ENCODE data around the gene ERBB4. TPM values are rescaled to one million over a fixed set of nuclear protein-coding genes. Genes with fewer than 3 reads are reported as not detected.
"Not testable (repeated sequence)": the region's sequence is repeated elsewhere in the genome, so short reads cannot be mapped to it uniquely, and the experiment has no call there.

Gene ERBB4
- total RNA-seq, 1 donor from 2014 or later, result 0.07 TPM

DNA sequence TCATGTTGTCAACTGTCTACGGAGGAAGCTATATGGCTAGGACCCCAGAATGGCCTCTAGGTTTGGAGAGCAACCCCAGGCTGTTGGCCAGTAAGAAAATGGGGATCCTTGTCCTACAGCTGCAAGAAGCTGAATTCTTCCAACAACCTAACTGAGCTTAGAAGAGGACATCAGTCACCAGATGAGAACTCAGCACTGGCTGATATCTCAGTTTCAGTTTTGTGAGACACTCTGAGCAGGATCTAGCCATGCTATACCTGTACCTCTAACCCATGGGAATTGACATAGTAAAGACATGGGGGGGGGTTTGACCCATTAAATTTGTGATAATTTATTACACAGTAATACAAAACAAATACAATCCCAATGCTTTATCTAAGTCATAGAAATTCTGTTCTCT is 312.5 kb downstream of the ERBB4 start:
- DNase-seq (ENCODE audit: low read depth, low spot score), result no peak

DNA sequence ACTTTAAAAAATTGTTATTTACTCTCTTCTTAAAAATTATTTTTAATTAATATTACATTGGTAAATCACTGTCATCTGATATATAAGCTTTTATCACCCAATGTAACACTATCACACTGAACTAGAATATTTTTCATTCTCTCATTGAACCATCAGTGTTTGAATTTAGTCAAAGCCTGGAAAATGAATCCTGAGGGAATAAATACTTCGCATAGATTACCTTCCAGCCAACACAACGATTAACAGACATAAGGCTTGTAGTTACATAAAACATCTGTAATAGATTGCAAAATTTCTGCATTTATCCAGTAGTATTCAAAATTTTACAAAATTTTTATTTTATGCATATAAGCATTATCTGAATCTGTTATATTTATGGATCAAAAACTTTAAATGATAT is 314.9 kb downstream of the ERBB4 start:
- no peak for DNase-seq (ENCODE audit: low read depth, low spot score)

DNA sequence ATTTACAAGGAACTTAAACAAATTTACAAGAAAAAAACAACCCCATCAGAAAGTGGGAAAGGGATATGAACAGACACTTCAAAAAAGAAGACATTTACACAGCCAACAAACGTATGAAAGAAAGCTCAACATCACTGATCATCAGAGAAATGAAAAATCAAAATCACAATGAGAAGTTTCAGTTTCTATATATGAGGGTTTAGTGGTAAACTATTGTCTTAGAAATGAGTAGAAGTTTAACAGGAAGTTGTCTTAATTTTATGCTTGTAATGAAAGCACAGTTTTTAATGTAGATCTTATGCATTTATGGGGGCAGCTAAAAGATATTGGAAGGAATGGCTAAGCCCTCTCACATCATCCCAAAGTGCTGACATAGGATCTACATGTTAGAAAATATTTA is 325.4 kb downstream of the ERBB4 start:
- no peak for DNase-seq (ENCODE audit: low read depth, low spot score)

DNA sequence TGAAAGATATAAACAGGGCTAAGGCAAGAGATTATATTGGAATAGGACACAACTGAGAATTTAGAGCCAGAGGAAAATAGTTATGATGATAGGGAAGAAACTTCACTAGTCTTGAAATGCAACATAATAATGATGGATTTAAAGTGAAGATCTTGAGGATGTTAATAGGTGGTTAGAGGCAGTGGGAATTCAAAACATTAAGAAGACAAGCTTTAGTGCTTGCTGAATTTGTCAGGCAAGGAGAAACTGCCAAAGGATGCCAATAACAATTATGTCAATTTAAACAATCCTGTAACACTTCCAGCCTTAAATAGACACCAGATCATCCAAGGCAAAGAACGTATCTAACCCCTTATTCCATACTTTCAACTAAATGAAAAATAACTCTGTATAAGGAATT is 330.1 kb downstream of the ERBB4 start:
- DNase-seq (ENCODE audit: low read depth, low spot score), result no peak

DNA sequence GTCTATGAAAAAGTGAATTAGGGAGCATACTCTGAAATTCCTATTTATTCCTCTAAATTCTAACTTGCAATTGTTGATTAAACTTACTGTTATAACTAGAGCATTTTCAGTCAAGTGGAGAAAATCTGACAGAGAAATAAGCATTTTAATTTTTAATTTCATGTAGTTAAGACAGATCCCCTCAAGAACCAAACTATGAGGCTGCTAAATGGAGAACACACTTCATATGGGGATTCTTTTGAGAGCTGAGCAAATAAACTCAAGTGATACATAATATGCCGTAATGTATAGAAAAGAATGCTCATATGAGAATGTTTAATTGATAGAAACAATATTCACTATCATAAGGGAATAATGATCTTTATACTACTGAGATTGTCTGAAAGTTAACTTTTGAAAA is 340.8 kb downstream of the ERBB4 start:
- no peak for DNase-seq (ENCODE audit: low read depth, low spot score)

DNA sequence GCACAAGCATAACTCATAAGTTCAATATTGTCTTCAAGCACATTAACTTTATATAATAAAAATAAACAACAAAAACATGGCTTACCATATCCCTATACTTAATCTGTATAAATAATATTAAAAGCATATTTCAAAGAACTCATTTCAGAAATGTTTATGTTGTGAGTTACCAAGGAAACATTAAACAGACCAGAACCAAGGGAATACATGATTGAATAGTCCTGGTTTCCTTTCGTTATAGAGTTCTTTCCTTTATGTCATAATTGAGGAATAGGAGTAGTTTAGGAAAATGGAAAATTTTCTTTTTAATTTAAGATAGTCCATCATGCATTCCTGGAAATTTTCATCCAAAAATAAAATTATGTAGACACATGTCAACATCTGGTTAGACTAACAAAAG is 343.0 kb downstream of the ERBB4 start:
- no peak for DNase-seq (ENCODE audit: low read depth, low spot score)

DNA sequence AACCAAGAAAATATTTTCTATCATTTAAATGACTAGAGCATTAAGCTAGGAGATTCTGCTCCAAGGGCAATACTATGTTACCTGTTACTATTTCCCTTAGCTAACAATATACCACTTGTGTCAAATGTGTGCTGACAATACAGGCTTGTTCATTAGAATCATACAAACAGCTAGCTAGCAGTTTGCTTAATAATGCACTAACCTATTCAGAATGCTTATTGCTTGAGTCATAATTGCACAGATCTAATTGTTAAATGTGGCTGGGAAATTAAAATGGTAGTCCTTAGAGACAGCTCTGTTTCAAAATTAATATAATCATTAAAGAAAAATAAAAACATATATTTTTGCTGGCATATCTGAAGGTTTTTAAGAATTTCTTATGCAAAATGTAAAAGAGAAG is 344.2 kb downstream of the ERBB4 start:
- no peak for DNase-seq (ENCODE audit: low read depth, low spot score)

DNA sequence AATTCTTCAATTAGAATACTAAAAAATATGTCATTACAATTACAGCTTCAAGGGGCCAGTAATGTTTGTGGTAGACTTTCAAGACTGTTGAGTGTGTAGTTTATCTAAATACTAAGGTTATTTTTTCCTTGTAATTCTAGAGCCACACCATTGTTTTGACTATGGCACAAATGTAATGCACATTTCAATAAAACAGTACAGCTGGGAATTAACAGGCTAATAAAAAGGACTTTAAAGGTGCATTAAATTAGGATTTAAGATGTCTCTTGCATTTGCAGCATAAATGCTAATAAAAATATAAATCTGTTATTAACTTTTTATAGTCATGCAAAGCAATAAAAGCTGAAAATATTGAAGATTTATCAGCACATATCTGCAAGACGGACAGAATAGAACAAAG is 344.8 kb downstream of the ERBB4 start:
- no peak for DNase-seq (ENCODE audit: low read depth, low spot score)

DNA sequence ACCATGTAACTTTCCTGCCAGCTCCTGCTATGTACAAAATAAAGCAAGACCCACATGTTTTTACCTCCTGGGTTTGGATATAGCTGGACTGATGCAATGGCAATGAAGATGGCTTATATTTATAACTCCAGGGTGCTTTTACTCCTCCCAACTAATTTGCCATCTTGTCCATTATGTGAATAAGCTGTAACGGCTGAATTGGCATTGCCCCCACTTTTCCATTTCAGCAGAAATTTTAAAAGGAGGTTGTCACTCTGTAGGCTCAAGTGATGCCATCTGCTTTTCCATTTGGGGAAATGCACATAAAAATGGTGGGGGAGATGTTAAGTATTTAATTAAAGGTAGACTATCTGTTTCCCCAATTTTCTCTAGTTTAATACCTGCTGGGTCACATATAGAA is 345.5 kb downstream of the ERBB4 start:
- no peak for DNase-seq (ENCODE audit: low read depth, low spot score)

DNA sequence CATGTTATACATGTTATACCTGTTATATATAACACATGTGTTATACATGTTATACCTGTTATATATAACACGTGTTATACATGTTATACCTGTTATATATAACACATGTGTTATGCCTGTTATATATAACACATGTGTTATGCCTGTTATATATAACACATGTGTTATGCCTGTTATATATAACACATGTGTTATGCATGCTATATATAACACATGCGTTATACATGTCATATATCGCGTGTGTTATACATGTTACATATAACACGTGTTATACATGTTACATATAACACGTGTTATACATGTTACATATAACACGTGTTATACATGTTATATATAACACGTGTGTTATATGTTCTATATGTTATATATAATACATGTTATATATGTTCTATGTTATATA is 347.2 kb downstream of the ERBB4 start:
- DNase-seq (ENCODE audit: low read depth, low spot score), result not testable (repeated sequence)

DNA sequence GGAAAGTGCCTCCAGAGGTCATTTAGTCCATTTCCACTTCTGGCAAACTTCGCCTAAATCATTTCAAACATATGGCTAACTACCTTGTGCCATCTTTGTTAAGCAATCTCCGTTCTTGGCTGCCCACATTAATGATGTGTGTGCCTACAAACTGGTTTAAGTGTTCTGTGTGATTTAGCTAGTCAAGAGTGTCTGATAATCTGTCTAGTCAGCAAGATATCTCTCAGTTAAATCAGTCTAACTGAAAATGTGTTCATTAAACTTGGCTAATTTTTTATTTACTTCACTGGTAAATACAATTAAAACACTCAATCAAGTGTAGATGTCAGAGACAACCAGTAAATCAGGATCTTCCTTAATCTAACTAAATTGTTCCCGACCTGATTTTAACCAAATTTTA is 352.4 kb downstream of the ERBB4 start:
- DNase-seq (ENCODE audit: low read depth, low spot score), result no peak

DNA sequence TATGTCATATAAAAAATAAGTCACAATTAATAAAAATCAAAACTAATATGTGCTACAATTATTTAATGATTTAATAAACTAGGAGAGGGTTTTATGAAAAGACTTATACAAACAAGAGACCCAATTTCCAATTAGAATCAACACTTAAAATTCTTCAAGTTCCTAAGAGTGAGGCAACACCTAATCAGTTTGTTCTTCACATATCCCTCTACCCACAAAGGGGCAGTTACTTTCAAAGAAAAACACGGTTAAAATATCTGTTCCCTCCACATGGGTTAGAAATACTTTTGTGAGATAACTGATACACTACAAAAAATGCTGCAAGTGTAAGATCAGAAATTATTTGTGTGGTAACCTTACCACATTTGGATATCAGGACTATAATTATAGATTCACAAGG is 357.0 kb downstream of the ERBB4 start:
- DNase-seq (ENCODE audit: low read depth, low spot score), result no peak

DNA sequence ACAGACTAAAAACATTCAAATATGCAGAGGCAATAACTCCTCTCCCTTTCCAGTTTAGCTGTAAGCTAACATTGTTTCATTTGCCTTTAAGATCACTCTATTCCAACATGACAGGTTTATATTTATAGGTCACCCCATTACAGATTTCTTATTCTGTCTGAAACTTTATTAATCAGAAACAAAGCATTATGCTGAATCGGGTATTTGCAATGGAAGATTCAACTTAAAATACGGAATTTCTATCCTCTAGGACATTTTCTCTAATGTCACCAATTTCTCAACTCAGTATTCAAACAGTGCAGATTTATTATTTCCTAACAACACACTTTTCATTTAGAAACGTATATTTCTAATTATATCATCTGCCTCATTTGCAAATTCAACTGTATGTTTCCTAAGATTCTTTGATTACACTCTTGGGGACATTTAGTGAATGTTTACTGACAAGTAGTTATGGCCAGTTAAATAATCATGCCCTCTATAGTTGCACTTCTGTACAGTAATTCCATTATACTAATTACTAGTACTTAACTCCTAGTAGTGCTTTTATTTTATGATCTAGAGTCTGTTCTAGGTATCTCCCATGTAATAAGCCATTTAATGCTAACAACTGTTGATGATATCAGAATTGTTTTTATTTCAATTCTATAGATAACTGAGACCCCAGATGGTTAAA is 358.1 kb downstream of the ERBB4 start:
- no peak for DNase-seq (ENCODE audit: low read depth, low spot score)

DNA sequence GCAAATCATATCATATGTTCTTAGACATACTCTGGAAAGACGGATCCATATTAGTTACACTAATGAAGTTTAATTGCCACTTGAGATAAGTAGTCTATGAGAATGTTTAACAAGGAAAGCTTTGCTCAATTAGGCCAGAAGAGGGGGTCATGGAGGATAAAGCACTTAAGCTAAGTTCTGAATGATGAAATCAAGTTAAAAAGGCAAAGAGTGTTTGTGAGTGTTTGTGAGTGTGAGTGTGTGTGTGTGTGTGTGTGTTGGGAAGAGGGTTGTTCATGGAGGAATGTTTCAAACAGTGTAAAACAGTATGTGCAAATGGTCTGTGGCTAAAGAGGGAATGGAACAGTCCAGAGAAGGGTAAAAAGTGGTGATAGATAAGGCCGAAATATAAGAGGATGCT is 360.9 kb downstream of the ERBB4 start:
- DNase-seq (ENCODE audit: low read depth, low spot score), result no peak

DNA sequence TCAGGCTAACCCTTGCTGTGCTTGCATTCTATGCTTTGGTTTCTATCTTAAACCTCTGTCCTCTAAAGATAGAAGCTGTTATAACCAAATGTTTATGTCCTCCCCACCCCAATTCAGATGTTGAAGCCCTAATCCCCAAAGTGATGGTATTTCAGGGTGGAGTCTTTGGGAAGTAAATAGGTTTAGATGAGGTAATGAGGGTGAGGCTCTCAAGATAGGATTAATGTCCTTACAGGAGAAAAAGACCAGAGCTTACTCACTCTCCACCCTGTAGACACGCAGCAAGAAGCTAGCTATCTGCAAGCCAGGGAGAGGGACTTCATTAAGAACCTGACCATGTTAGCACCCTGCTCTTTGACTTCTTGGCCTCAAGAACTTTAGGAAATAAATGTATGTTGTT is 362.5 kb downstream of the ERBB4 start:
- no peak for DNase-seq (ENCODE audit: low read depth, low spot score)

DNA sequence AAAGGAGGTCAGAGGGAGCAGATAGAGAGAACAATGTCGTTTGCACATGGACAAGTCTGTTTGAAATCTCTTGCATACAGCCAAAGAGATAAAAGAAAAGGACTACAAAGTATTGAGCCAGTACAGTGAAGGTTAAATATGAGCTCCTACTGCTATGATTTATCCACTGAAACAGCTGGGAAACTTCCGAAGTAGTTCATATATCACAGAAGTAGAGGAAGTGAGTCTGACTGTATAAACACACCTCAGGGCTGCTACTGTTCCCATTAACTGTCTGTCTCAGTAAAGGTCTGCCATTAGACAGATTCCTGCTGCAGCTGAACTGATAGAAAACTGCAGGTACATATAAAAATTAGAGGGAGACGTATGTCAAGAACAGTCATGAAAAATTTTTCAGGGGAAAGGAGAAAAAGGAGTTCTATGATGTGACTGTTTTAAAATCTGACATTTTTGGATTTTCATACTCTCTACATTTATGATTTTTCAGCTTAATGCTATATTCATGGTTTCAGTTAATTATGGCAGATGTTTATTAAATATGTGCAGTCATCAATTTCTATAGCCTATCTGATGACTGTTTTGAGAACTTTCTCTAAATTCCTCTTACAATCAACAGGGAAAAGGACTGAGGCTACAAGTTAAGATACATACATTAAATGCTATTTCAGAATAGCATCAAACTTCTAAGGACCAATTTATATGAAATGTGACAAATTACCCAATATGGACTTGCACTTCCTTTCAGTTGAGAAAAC is 364.7 kb downstream of the ERBB4 start:
- DNase-seq (ENCODE audit: low read depth, low spot score), result no peak

DNA sequence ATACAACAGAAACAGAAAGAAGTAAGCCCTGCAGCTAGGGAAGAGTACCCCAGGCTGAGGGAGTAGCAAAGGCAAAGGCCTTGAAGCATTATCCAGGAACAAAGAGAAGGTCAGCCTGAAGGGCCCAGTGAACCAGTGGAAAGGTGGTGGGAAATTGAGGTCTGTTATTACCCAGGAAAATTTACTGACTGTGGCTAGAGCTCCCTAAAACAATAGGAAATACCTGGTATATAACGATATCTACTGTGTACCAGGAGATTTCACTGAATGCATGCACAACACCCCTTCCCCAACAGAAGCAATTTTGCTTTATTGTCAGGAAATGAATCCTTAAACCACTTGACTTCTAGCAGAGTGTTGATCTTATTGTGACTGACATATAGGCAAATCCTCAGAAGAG is 365.3 kb downstream of the ERBB4 start:
- no peak for DNase-seq (ENCODE audit: low read depth, low spot score)

DNA sequence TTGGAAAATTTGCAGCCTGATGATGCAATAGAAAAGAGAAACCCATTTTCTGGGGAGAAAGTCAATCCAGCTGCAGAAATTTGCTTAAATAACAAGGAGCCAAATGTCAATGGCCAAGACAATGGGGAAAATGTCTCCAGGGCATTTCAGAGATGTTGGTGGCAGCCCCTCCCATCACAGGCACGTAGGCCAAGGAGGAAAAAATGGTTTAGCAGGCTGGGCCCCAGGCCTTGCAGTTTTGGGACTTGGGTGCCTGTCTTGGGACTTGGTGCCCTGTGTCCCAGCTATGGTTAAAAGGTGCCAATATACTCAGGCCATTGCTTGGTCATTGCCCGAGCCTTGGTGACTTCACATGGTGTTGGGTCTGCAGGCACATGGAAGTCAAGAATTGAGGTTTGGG is 368.2 kb downstream of the ERBB4 start:
- no peak for DNase-seq (ENCODE audit: low read depth, low spot score)

DNA sequence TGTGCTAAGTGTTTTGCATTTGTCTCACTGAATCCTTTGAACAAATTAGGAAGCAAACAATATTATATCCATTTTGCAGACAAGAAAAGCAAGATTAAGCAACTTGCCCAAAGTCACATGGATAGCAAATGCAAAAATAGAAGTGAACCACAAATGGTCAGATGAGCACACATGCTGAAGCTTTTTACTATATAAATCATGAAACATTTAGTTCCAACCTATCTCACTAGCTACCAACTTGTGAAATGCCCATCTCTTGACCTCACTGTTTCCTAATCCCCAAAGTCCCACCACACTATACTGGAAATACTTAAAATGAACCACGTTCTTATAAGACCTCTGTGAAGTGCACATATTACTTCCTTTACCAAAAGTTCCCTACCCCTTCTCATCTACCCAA is 380.5 kb downstream of the ERBB4 start:
- DNase-seq (ENCODE audit: low read depth, low spot score), result no peak

DNA sequence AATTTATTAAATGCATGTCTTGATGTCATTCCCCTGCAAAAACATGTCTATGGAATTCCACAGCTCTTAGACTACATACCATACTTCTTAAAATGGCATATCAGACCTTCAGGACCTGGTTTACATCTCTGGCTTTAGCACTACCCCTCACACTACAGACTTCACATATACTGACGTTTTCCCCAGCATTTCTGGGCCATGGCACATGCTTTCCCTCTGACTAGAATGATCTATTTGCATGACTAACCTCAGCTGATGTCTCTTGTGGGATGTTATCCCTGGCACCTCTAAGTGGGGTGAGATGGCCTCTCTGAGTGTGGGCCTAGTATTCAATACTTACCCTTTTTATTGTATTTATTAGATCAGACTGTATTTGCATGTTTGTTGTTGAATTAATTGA is 381.6 kb downstream of the ERBB4 start:
- no peak for DNase-seq (ENCODE audit: low read depth, low spot score)

DNA sequence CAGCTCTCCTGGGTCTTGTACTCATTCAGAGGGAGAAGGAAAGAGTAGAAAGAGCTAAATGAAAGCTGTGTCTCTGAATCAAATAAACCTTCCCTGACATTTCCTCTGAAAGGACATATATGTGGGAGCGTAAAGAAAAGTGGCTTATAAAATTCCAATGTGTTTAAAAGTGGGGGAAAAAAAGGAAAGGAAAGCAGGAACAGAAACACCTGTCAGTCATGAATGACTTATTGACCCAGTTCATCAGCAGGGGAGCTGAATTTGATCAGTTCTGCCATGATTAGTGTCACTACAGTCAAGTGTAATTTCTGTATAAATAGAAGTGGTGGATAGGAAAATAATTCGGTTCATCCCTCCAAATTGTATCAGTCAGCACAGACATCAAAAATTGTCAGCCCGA is 382.5 kb downstream of the ERBB4 start:
- DNase-seq (ENCODE audit: low read depth, low spot score), result no peak

DNA sequence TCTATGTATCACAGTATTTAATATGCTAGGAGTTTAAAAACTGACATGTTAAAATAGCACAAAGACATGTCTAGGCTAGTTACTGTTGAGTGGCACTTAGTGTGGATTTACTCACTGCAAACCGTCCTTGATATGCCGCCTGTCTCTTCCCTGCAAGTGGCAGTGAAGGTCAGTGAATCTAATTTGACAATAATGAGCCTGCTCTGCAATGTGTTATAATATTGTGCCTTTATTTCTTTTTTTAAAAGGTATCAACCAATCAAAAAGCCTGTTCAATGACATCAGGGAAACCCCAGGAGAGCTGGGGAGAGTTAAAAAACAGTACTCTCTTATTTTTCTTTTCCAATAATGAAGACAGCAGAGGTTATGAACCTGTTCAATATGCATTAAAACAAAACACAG is 384.1 kb downstream of the ERBB4 start:
- no peak for DNase-seq (ENCODE audit: low read depth, low spot score)

DNA sequence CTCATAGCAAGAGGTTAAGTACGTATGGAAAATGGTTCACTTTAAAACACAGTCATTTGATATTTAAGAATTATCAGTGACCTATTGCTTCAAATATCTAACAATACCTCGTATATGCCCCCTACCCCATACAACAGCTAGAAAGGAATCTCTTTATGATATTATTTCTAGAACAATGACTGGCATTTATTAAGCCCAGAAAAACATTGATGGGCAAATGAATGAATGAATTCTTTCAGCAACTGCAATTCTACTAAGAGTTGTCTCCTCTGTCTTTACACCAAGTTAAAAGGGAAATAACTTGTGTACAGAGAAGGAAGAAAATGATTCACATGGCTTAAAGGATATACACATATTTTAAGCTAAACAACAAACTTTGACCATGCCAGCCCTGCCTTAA is 384.7 kb downstream of the ERBB4 start:
- DNase-seq (ENCODE audit: low read depth, low spot score), result no peak
